ENCODE data around the gene ULK2.
"Not testable (repeated sequence)": the region's sequence is repeated elsewhere in the genome, so short reads cannot be mapped to it uniquely, and the experiment has no call there.

The ULK2 gene

GRCh38 chr17:19873346-19873745 is 5.6 kb upstream of the ULK2 start:
- Histone ChIP-seq H3K4me1 (ENCODE audit: control insufficient read depth, insufficient read depth, low read length, poor library complexity, severe bottlenecking) (peaks cover 24% of the 10 kb centered on the region), H3K9me3 (ENCODE audit: control insufficient read depth, low read length) (no peaks in the 10 kb centered on the region), H3K36me3 (ENCODE audit: control insufficient read depth, insufficient read depth, low read length) (no peaks in the 10 kb centered on the region), H3K27me3 (replicated peaks; ENCODE audit: control insufficient read depth, insufficient read depth, low read length, poor library complexity, severe bottlenecking) (no peaks in the 10 kb centered on the region), H3K4me3 (ENCODE audit: insufficient read depth, low read depth, low read length, poor library complexity, severe bottlenecking) (no peak overlapping the region), H3K27ac (ENCODE audit: insufficient read depth, low read length, poor library complexity, severe bottlenecking) (no peak overlapping the region)
- no peak for DNase-seq

GRCh38 chr17:19868079-19868395 is 301 bp upstream of the ULK2 start:
- H3K27ac ChIP-seq (ENCODE audit: insufficient read depth, low read length, poor library complexity, severe bottlenecking), result no peak overlapping the region
- H3K27me3 ChIP-seq (replicated peaks; ENCODE audit: control insufficient read depth, insufficient read depth, low read length, poor library complexity, severe bottlenecking), result no peaks in the 10 kb centered on the region
- H3K36me3 ChIP-seq (ENCODE audit: control insufficient read depth, insufficient read depth, low read length), result no peaks in the 10 kb centered on the region
- H3K4me1 ChIP-seq (ENCODE audit: control insufficient read depth, insufficient read depth, low read length, poor library complexity, severe bottlenecking), result peaks cover 9% of the 10 kb centered on the region
- no peaks in the 10 kb centered on the region for H3K9me3 ChIP-seq (ENCODE audit: control insufficient read depth, low read length)
- DNase-seq, result no peak
- peak overlapping the region; percentile 83 for H3K4me3 ChIP-seq (ENCODE audit: insufficient read depth, low read depth, low read length, poor library complexity, severe bottlenecking)

- Histone ChIP-seq H3K4me3 (ENCODE audit: insufficient read depth, low read depth, low read length, poor library complexity, severe bottlenecking) (peak overlapping the region; percentile 83), H3K9me3 (ENCODE audit: control insufficient read depth, low read length) (no peaks in the 10 kb centered on the region), H3K27ac (ENCODE audit: insufficient read depth, low read length, poor library complexity, severe bottlenecking) (peak overlapping the region; percentile 48), H3K4me1 (ENCODE audit: control insufficient read depth, insufficient read depth, low read length, poor library complexity, severe bottlenecking) (peaks cover 9% of the 10 kb centered on the region), H3K36me3 (ENCODE audit: control insufficient read depth, insufficient read depth, low read length) (no peaks in the 10 kb centered on the region), H3K27me3 (replicated peaks; ENCODE audit: control insufficient read depth, insufficient read depth, low read length, poor library complexity, severe bottlenecking) (no peaks in the 10 kb centered on the region)
- DNase-seq, result peak in 1 of 3 donors; percentile 22
Observed at GRCh38 chr17:19867079-19867328, 732 bp downstream of the ULK2 start.

GRCh38 chr17:19865021-19865420 is 2.7 kb downstream of the ULK2 start:
- H3K4me3 ChIP-seq (ENCODE audit: insufficient read depth, low read depth, low read length, poor library complexity, severe bottlenecking), result no peak overlapping the region
- no peak for DNase-seq
- peaks cover 9% of the 10 kb centered on the region for H3K4me1 ChIP-seq (ENCODE audit: control insufficient read depth, insufficient read depth, low read length, poor library complexity, severe bottlenecking)
- no peaks in the 10 kb centered on the region for H3K9me3 ChIP-seq (ENCODE audit: control insufficient read depth, low read length)
- H3K27ac ChIP-seq (ENCODE audit: insufficient read depth, low read length, poor library complexity, severe bottlenecking), result no peak overlapping the region
- no peaks in the 10 kb centered on the region for H3K36me3 ChIP-seq (ENCODE audit: control insufficient read depth, insufficient read depth, low read length)
- H3K27me3 ChIP-seq (replicated peaks; ENCODE audit: control insufficient read depth, insufficient read depth, low read length, poor library complexity, severe bottlenecking), result no peaks in the 10 kb centered on the region

- not testable (repeated sequence) for H3K27me3 ChIP-seq (replicated peaks; ENCODE audit: control insufficient read depth, insufficient read depth, low read length, poor library complexity, severe bottlenecking); DNase-seq; H3K4me1 ChIP-seq (ENCODE audit: control insufficient read depth, insufficient read depth, low read length, poor library complexity, severe bottlenecking); H3K4me3 ChIP-seq (ENCODE audit: insufficient read depth, low read depth, low read length, poor library complexity, severe bottlenecking); H3K27ac ChIP-seq (ENCODE audit: insufficient read depth, low read length, poor library complexity, severe bottlenecking); H3K9me3 ChIP-seq (ENCODE audit: control insufficient read depth, low read length); H3K36me3 ChIP-seq (ENCODE audit: control insufficient read depth, insufficient read depth, low read length)
Observed at GRCh38 chr17:19860647-19861177, 7.0 kb downstream of the ULK2 start.

GRCh38 chr17:19857640-19858039 is 10.1 kb downstream of the ULK2 start:
- Histone ChIP-seq H3K27me3 (replicated peaks; ENCODE audit: control insufficient read depth, insufficient read depth, low read length, poor library complexity, severe bottlenecking) (no peaks in the 10 kb centered on the region), H3K36me3 (ENCODE audit: control insufficient read depth, insufficient read depth, low read length) (no peaks in the 10 kb centered on the region), H3K4me3 (ENCODE audit: insufficient read depth, low read depth, low read length, poor library complexity, severe bottlenecking) (no peak overlapping the region)

GRCh38 chr17:19833914-19834313 is 33.8 kb downstream of the ULK2 start:
- H3K27ac ChIP-seq (ENCODE audit: insufficient read depth, low read length, poor library complexity, severe bottlenecking), result no peak overlapping the region
- no peaks in the 10 kb centered on the region for H3K9me3 ChIP-seq (ENCODE audit: control insufficient read depth, low read length)
- no peak overlapping the region for H3K4me3 ChIP-seq (ENCODE audit: insufficient read depth, low read depth, low read length, poor library complexity, severe bottlenecking)
- H3K4me1 ChIP-seq (ENCODE audit: control insufficient read depth, insufficient read depth, low read length, poor library complexity, severe bottlenecking), result no peaks in the 10 kb centered on the region
- H3K27me3 ChIP-seq (replicated peaks; ENCODE audit: control insufficient read depth, insufficient read depth, low read length, poor library complexity, severe bottlenecking), result no peaks in the 10 kb centered on the region
- DNase-seq, result no peak
- H3K36me3 ChIP-seq (ENCODE audit: control insufficient read depth, insufficient read depth, low read length), result peaks cover 3% of the 10 kb centered on the region

More at GRCh38 chr17:19857640-19858039, 10.1 kb downstream of the ULK2 start:
- Histone ChIP-seq H3K9me3 (ENCODE audit: control insufficient read depth, low read length) (no peaks in the 10 kb centered on the region), H3K4me1 (ENCODE audit: control insufficient read depth, insufficient read depth, low read length, poor library complexity, severe bottlenecking) (no peaks in the 10 kb centered on the region), H3K27ac (ENCODE audit: insufficient read depth, low read length, poor library complexity, severe bottlenecking) (no peak overlapping the region)
- DNase-seq, result no peak

- no peaks in the 10 kb centered on the region for H3K27me3 ChIP-seq (replicated peaks; ENCODE audit: control insufficient read depth, insufficient read depth, low read length, poor library complexity, severe bottlenecking)
- H3K4me3 ChIP-seq (ENCODE audit: insufficient read depth, low read depth, low read length, poor library complexity, severe bottlenecking), result no peak overlapping the region
- H3K27ac ChIP-seq (ENCODE audit: insufficient read depth, low read length, poor library complexity, severe bottlenecking), result no peak overlapping the region
- H3K9me3 ChIP-seq (ENCODE audit: control insufficient read depth, low read length), result no peaks in the 10 kb centered on the region
- H3K4me1 ChIP-seq (ENCODE audit: control insufficient read depth, insufficient read depth, low read length, poor library complexity, severe bottlenecking), result no peaks in the 10 kb centered on the region
- peaks cover 5% of the 10 kb centered on the region for H3K36me3 ChIP-seq (ENCODE audit: control insufficient read depth, insufficient read depth, low read length)
- no peak for DNase-seq
Observed at GRCh38 chr17:19830061-19830460, 37.7 kb downstream of the ULK2 start.

GRCh38 chr17:19812407-19812806 is 55.3 kb downstream of the ULK2 start:
- H3K36me3 ChIP-seq (ENCODE audit: control insufficient read depth, insufficient read depth, low read length), result peaks cover 7% of the 10 kb centered on the region
- no peak overlapping the region for H3K27ac ChIP-seq (ENCODE audit: insufficient read depth, low read length, poor library complexity, severe bottlenecking)
- H3K27me3 ChIP-seq (replicated peaks; ENCODE audit: control insufficient read depth, insufficient read depth, low read length, poor library complexity, severe bottlenecking), result no peaks in the 10 kb centered on the region
- no peak overlapping the region for H3K4me3 ChIP-seq (ENCODE audit: insufficient read depth, low read depth, low read length, poor library complexity, severe bottlenecking)
- no peak for DNase-seq
- H3K9me3 ChIP-seq (ENCODE audit: control insufficient read depth, low read length), result no peaks in the 10 kb centered on the region
- no peaks in the 10 kb centered on the region for H3K4me1 ChIP-seq (ENCODE audit: control insufficient read depth, insufficient read depth, low read length, poor library complexity, severe bottlenecking)

- Histone ChIP-seq H3K4me1 (ENCODE audit: control insufficient read depth, insufficient read depth, low read length, poor library complexity, severe bottlenecking) (peaks cover 3% of the 10 kb centered on the region), H3K9me3 (ENCODE audit: control insufficient read depth, low read length) (no peaks in the 10 kb centered on the region), H3K36me3 (ENCODE audit: control insufficient read depth, insufficient read depth, low read length) (peaks cover 3% of the 10 kb centered on the region), H3K27me3 (replicated peaks; ENCODE audit: control insufficient read depth, insufficient read depth, low read length, poor library complexity, severe bottlenecking) (no peaks in the 10 kb centered on the region), H3K4me3 (ENCODE audit: insufficient read depth, low read depth, low read length, poor library complexity, severe bottlenecking) (no peak overlapping the region), H3K27ac (ENCODE audit: insufficient read depth, low read length, poor library complexity, severe bottlenecking) (no peak overlapping the region)
- no peak for DNase-seq
Observed at GRCh38 chr17:19805006-19805405, 62.7 kb downstream of the ULK2 start.

GRCh38 chr17:19800571-19800970 is 67.2 kb downstream of the ULK2 start:
- H3K36me3 ChIP-seq (ENCODE audit: control insufficient read depth, insufficient read depth, low read length), result peaks cover 29% of the 10 kb centered on the region
- DNase-seq, result no peak
- no peaks in the 10 kb centered on the region for H3K27me3 ChIP-seq (replicated peaks; ENCODE audit: control insufficient read depth, insufficient read depth, low read length, poor library complexity, severe bottlenecking)
- no peak overlapping the region for H3K4me3 ChIP-seq (ENCODE audit: insufficient read depth, low read depth, low read length, poor library complexity, severe bottlenecking)
- H3K27ac ChIP-seq (ENCODE audit: insufficient read depth, low read length, poor library complexity, severe bottlenecking), result no peak overlapping the region
- H3K4me1 ChIP-seq (ENCODE audit: control insufficient read depth, insufficient read depth, low read length, poor library complexity, severe bottlenecking), result peaks cover 3% of the 10 kb centered on the region
- no peaks in the 10 kb centered on the region for H3K9me3 ChIP-seq (ENCODE audit: control insufficient read depth, low read length)
